Body of pancreas (tissue), 4 donors: ENCODE data around the gene EVL. TPM values are rescaled to one million over a fixed set of nuclear protein-coding genes. Genes with fewer than 3 reads are reported as not detected.

Source experiments
- ATAC-seq: fragments of 150-250 bp; one replicate; pipeline ENCODE4 v1.9.1; 2016
- DNase-seq, 4 donors: peaks; one replicate each; pipeline ENCODE4 v3.0.0-alpha.2; 2019
- H3K27ac ChIP-seq, 4 donors: fragments of 200-600 bp; sonication (generic); 1 replicate in 3 of 4; 2 replicates in 1 of 4; pipeline versions ENCODE4 v1.5.1 to v1.6.1; 2016 to 2019; ENCODE audit warnings: mild to moderate bottlenecking in 1 of 4, mixed read lengths in 1 of 4, moderate library complexity in 1 of 4
- H3K27me3 ChIP-seq, 2 donors: fragments of 200-600 bp; sonication (generic); one replicate each; pipeline ENCODE4 v1.6.0; 2016; ENCODE audit warnings: mild to moderate bottlenecking in 1 of 2
- H3K36me3 ChIP-seq, 2 donors: fragments of 200-600 bp; sonication (generic); replicated peaks in 1 of 2; 2 replicates each; pipeline ENCODE4 v1.5.1; 2016; ENCODE audit warnings: low read depth in 2 of 2; ENCODE audit not compliant: insufficient read depth in 1 of 2
- H3K4me1 ChIP-seq: fragments of 200-600 bp; sonication (generic); one replicate; pipeline ENCODE4 v1.6.0; 2016
- H3K4me3 ChIP-seq, 2 donors: fragments of 200-600 bp; sonication (generic); 1 replicate in 1 of 2; 2 replicates in 1 of 2; pipeline ENCODE4 v1.5.1; 2016 to 2019
- H3K9me3 ChIP-seq, 3 donors: fragments of 200-600 bp; sonication (generic); 1 replicate in 2 of 3; 2 replicates in 1 of 3; pipeline ENCODE4 v1.5.1; 2016
- CTCF ChIP-seq, 7 experiments: fragments of 450-650 bp in 4 of 7; fragments of 200-600 bp in 3 of 7; sonication (generic) in 3 of 7; IDR thresholded peaks; one replicate each; pipeline ENCODE4 v1.5.1; 2016 to 2019; ENCODE audit warnings: antibody characterized with exemption in 7 of 7
- POLR2A ChIP-seq, 3 donors: fragments of 450-650 bp; IDR thresholded peaks; one replicate each; pipeline ENCODE4 v1.6.1; 2016; ENCODE audit warnings: antibody characterized with exemption in 3 of 3, mild to moderate bottlenecking in 2 of 3
- WGBS, 2 donors: methylation state at CpG; one replicate each; pipeline ENCODE4 v1.1.5; 2017; 5-methylcytosine and 5-hydroxymethylcytosine counted together
- intact Hi-C: fragments of 100-400 bp; cut with DNase I; formaldehyde crosslinking; loops from one replicate; pipeline ENCODE4 v1.15.1; 2023
- total RNA-seq, 2 donors: library from RNA; depleted of rRNA; stranded (reverse); fragments of >200 nt; gene quantifications; one replicate each; pipeline ENCODE4 v1.1.0, GENCODE V29; 2016

Gene EVL
- total RNA-seq, 2 donors from 2014 or later, result 22.3 to 57.7 TPM

DNA sequence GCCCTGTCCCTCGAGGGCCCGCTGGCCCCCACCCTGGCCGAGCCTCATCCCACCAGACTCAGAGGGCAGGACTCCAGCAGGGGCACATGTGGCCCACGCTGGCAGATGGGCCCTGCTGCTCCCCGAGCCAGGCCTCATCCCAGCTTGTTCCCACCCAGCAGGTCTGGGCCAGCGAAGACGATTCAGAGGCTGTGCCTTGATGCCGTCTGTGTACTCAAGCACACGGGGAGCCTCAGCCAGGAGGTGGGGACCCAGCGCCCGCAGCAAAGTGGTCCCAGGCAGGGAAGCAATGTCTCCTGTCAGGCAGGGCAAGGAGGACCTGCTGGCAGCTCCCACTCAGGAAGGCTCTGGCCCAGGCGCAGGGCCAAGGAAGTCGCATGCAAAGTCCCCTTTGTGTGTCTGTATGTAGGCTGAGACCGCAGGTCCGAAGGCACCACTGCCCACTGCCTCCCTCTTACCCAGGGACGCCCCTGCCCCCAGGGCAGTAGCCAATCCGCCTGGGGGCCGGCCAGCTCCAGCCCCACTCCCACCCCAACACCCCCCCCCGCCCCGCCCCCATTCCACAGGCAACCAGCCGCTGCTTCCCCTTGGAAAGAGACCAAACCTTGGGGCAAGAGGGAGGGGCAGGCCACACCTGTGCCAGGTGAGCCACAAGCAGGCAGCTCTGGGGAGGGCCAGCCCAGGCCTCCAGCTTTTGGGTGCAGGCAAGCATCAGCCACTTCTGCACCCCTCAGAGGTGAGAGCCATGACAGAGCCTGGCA is 84.8 kb downstream of the EVL start:
- Histone ChIP-seq H3K27me3 (no peaks in the 10 kb centered on the region), H3K4me1 (peaks cover 19% of the 10 kb centered on the region), H3K9me3 (no peaks in the 10 kb centered on the region), H3K4me3 (no peak overlapping the region), H3K36me3 (no peaks in the 10 kb centered on the region), H3K27ac (peak overlapping the region; percentile 16 to 69 (median 46))
- 22 to 34% methylated on average over 9 to 15 of the region's 21 CpGs for WGBS, 2 donors
- ATAC-seq (peak; percentile 67), DNase-seq (peak; percentile 46 to 69 (median 64))
- TF ChIP-seq CTCF (IDR thresholded peaks at IDR 0.05) (no peak), POLR2A (IDR thresholded peaks at IDR 0.05) (no peak)
- intact Hi-C loops, result no loop called here

DNA sequence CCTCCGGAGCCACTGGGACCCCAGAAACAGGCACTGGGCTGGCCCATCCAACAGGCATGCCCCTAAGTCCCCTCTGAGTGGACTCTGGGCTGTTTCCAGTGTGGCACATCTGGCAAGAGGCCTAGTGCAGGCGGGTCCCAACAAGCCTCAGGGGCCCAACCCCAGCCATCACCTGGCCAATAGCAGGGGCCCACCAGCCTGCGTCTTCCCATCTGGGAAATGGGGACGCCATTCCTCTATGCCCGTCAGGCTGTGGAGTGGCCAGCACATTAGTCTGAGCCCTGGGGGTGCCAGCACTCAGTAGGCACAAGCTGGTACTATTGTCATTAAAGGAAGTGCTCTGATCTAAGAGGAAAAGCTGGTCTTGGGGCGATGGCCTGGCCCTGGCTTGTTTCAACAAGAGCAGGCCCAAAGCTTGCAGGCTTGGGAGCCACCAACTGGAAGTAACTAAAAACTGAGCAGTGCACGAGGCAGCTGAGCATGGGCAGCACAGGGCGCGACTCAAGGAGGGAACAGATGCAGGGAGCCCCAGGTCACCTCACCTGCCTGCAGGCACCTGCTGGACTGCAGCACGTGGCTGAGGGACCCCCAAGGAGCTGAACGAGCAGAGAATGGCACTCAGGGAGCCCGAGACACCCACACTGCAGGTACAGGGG is 85.8 kb downstream of the EVL start:
- peaks cover 23% of the 10 kb centered on the region for H3K4me1 ChIP-seq
- no peaks in the 10 kb centered on the region for H3K9me3 ChIP-seq
- intact Hi-C loops, result no loop called here
- no peak overlapping the region for H3K4me3 ChIP-seq
- H3K27ac ChIP-seq, result peak overlapping the region in 3 of 4 donors; percentile 16 to 69 (median 54)
- no peaks in the 10 kb centered on the region for H3K27me3 ChIP-seq
- peak in 1 of 4 donors; percentile 10 for DNase-seq
- TF ChIP-seq CTCF (IDR thresholded peaks at IDR 0.05), result no peak
- no peak for TF ChIP-seq POLR2A (IDR thresholded peaks at IDR 0.05)
- H3K36me3 ChIP-seq, result no peaks in the 10 kb centered on the region
- no peak for ATAC-seq
- 65 to 81% methylated on average over 7 to 12 of the region's 12 CpGs for WGBS, 2 donors

DNA sequence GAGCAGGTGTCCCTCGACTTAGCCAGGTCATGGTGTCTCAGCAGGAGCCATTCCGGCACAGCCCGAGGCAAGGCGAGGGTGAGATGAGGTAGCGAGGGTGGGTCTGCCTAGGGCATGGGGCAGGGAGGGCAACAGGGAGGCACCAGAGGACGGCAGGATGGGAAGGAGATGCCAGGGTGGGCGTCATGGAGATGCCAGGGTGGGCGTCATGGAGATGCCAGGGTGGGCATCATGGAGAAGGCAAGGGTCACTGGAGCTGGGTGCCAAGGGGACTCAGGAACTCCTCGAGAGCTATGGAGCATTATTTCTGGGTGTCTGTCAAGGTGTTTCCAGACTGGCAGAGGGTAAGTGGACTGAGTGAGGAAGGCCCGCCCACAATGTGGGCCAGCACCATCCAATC is 86.9 kb downstream of the EVL start:
- ATAC-seq (no peak), DNase-seq (no peak)
- H3K27me3 ChIP-seq, result no peaks in the 10 kb centered on the region
- H3K27ac ChIP-seq, result no peak overlapping the region
- no peak for TF ChIP-seq CTCF (IDR thresholded peaks at IDR 0.05)
- TF ChIP-seq POLR2A (IDR thresholded peaks at IDR 0.05), result no peak
- peaks cover 33% of the 10 kb centered on the region for H3K4me1 ChIP-seq
- H3K36me3 ChIP-seq, result no peaks in the 10 kb centered on the region
- 87 to 92% methylated on average over 10 of the region's 10 CpGs for WGBS, 2 donors
- no peak overlapping the region for H3K4me3 ChIP-seq
- no peaks in the 10 kb centered on the region for H3K9me3 ChIP-seq
- intact Hi-C loops, result no loop called here

GRCh38 chr14:100153560-100153959 is 88.3 kb downstream of the EVL start:
- Histone ChIP-seq H3K36me3 (no peaks in the 10 kb centered on the region), H3K4me1 (peaks cover 38% of the 10 kb centered on the region), H3K27ac (no peak overlapping the region), H3K4me3 (no peak overlapping the region), H3K27me3 (no peaks in the 10 kb centered on the region), H3K9me3 (no peaks in the 10 kb centered on the region)
- intact Hi-C loops, result no loop called here
- no peak for TF ChIP-seq CTCF (IDR thresholded peaks at IDR 0.05)
- no peak for TF ChIP-seq POLR2A (IDR thresholded peaks at IDR 0.05)
- no peak for ATAC-seq
- DNase-seq, result no peak
- 80% methylated on average over 6 of the region's 6 CpGs; no CpG with 5 or more reads in 1 of the 2 donors for WGBS, 2 donors
